HCT116 (cell line): Measurements from ENCODE around the gene KRT6C. TPM values are rescaled to one million over a fixed set of nuclear protein-coding genes. Genes with fewer than 3 reads are reported as not detected.

ENCODE experiments used
- ATAC-seq: fragments of 200-7000 bp; cut with Tn5 transposase; 2 replicates; pipeline ENCODE4 v1.9.1; 2020; ENCODE audit warnings: mild to moderate bottlenecking, moderate library complexity
- BruUV-seq: library from RNA; stranded (reverse); fragments of 400-500 nt; replicated peaks from 2 replicates; lab custom pipeline; 2021; lab: Mats Ljungman, UMichigan
- CTCF ChIA-PET: fragments of 300-600 bp; sonication (Branson Sonifier 250); formaldehyde crosslinking; loops from one replicate; lab custom pipeline; 2021; ENCODE audit warnings: antibody characterized with exemption; lab: Charles Lee
- POLR2A ChIA-PET: fragments of 300-600, 350-600 bp; sonication (Branson Sonifier 250); formaldehyde crosslinking; loops from one replicate; lab custom pipeline; 2021; ENCODE audit warnings: antibody characterized with exemption; lab: Charles Lee
- RAD21 ChIA-PET, 2 experiments: fragments of 300-600 bp; sonication (Branson Sonifier 250); formaldehyde crosslinking; loops; one replicate each; lab custom pipeline; 2023; ENCODE audit warnings: low total read pairs in 2 of 2; ENCODE audit not compliant: uncharacterized antibody in 2 of 2, unreplicated experiment in 2 of 2, low non-redundant PET in 1 of 2; lab: Charles Lee
- DNase-seq: peaks from one replicate; pipeline ENCODE4 v3.0.0-alpha.2; 2010; ENCODE audit warnings: low read depth, low spot score
- H2AFZ ChIP-seq: fragments of 200-600 bp; shearing (Covaris generic), sonication (generic); 2 replicates; pipeline ENCODE4 v1.6.1; 2017; ENCODE audit warnings: low read depth, mixed run types, mixed read lengths, antibody characterized with exemption, low read length; ENCODE audit not compliant: poor library complexity, severe bottlenecking
- H3K27ac ChIP-seq: 2 replicates; pipeline ENCODE4 v1.5.1; 2012; ENCODE audit warnings: low read depth, low read length
- H3K27me3 ChIP-seq: fragments of 200-600 bp; sonication (generic); 2 replicates; pipeline ENCODE4 v1.6.1; 2016; ENCODE audit warnings: mixed run types, low read length, mixed read lengths; ENCODE audit not compliant: insufficient read depth
- H3K36me3 ChIP-seq, 2 experiments: fragments of 200-500 bp in 1 of 2; fragments of 200-600 bp in 1 of 2; sonication (Bioruptor generic) in 1 of 2; sonication (generic) in 1 of 2; 2 replicates each; pipeline versions ENCODE4 v1.5.1 to v1.6.1; 2014 to 2016; ENCODE audit warnings: low read length in 2 of 2, inconsistent platforms in 1 of 2, mixed read lengths in 1 of 2, mixed run types in 1 of 2; ENCODE audit not compliant: insufficient read depth in 2 of 2, control insufficient read depth in 1 of 2
- H3K4me1 ChIP-seq, 2 experiments: fragments of 200-600 bp in 1 of 2; sonication (generic) in 1 of 2; 2 replicates each; pipeline versions ENCODE4 v1.5.1 to v1.6.1; 2012 to 2017; ENCODE audit warnings: low read length in 2 of 2, inconsistent platforms in 1 of 2, mild to moderate bottlenecking in 1 of 2, mixed read lengths in 1 of 2, mixed run types in 1 of 2, moderate library complexity in 1 of 2; ENCODE audit not compliant: insufficient read depth in 2 of 2, control insufficient read depth in 1 of 2
- H3K4me2 ChIP-seq: fragments of 200-600 bp; sonication (generic); 2 replicates; pipeline ENCODE4 v1.6.1; 2017; ENCODE audit warnings: mixed run types, low read length, mixed read lengths
- H3K4me3 ChIP-seq, 2 experiments: fragments of 200-600 bp in 1 of 2; sonication (generic) in 1 of 2; replicated peaks in 1 of 2; 2 replicates each; pipeline ENCODE4 v1.5.1; 2011 to 2016; ENCODE audit warnings: low read length in 2 of 2, control low read depth in 1 of 2, low read depth in 1 of 2, mild to moderate bottlenecking in 1 of 2, mixed read lengths in 1 of 2, mixed run types in 1 of 2
- H3K79me2 ChIP-seq: fragments of 200-600 bp; sonication (generic); 2 replicates; pipeline ENCODE4 v1.6.1; 2017; ENCODE audit warnings: mild to moderate bottlenecking, mixed run types, low read length, moderate library complexity, mixed read lengths; ENCODE audit not compliant: insufficient read depth
- H3K9ac ChIP-seq: fragments of 200-600 bp; sonication (generic); 2 replicates; pipeline ENCODE4 v1.6.1; 2016; ENCODE audit warnings: low read length, mixed read lengths
- H3K9me2 ChIP-seq: fragments of 200-600 bp; sonication (generic), shearing (Covaris generic); 2 replicates; pipeline ENCODE4 v1.6.1; 2017; ENCODE audit warnings: mixed run types, mild to moderate bottlenecking, moderate library complexity; ENCODE audit not compliant: insufficient read depth
- H3K9me3 ChIP-seq, 2 experiments: fragments of 200-500 bp in 1 of 2; fragments of 200-600 bp in 1 of 2; sonication (Bioruptor generic) in 1 of 2; sonication (generic) in 1 of 2; 2 replicates each; pipeline ENCODE4 v1.6.1; 2014 to 2017; ENCODE audit warnings: low read length in 2 of 2, mixed read lengths in 2 of 2, inconsistent platforms in 1 of 2, low read depth in 1 of 2, mild to moderate bottlenecking in 1 of 2, mixed run types in 1 of 2, moderate library complexity in 1 of 2; ENCODE audit not compliant: control insufficient read depth in 1 of 2, insufficient read depth in 1 of 2
- H4K20me1 ChIP-seq: fragments of 200-600 bp; sonication (generic), shearing (Covaris generic); 2 replicates; pipeline ENCODE4 v1.6.1; 2017; ENCODE audit warnings: mixed run types, mild to moderate bottlenecking, moderate library complexity; ENCODE audit not compliant: insufficient read depth
- EGR1 ChIP-seq: IDR thresholded peaks from 2 replicates; pipeline ENCODE4 v1.6.1; 2012; ENCODE audit warnings: low read depth
- ELF1 ChIP-seq: IDR thresholded peaks from 2 replicates; pipeline ENCODE4 v1.6.1; 2012; ENCODE audit warnings: low read depth, borderline replicate concordance
- EZH2 ChIP-seq: fragments of 200-600 bp; sonication (generic); IDR thresholded peaks from 2 replicates; pipeline ENCODE4 v1.6.1; 2017; ENCODE audit warnings: antibody characterized with exemption, mixed run types
- EZH2phosphoT487 ChIP-seq: fragments of 200-600 bp; IDR thresholded peaks from 2 replicates; pipeline ENCODE4 v1.6.1; 2018; ENCODE audit warnings: antibody characterized with exemption, borderline replicate concordance
- POLR2AphosphoS5 ChIP-seq: IDR thresholded peaks from 2 replicates; pipeline ENCODE4 v1.6.1; 2011; ENCODE audit warnings: mild to moderate bottlenecking, low read depth, low read length, moderate library complexity
- RAD21 ChIP-seq: IDR thresholded peaks from 2 replicates; pipeline ENCODE4 v1.6.1; 2012; ENCODE audit warnings: low read depth, mild to moderate bottlenecking
- SIN3A ChIP-seq: IDR thresholded peaks from 2 replicates; pipeline ENCODE4 v1.6.1; 2012; ENCODE audit warnings: low read depth
- SRF ChIP-seq: IDR thresholded peaks from 2 replicates; pipeline ENCODE4 v1.6.1; 2012; ENCODE audit warnings: low read depth
- YY1 ChIP-seq: IDR thresholded peaks from 2 replicates; pipeline ENCODE4 v1.6.1; 2011; ENCODE audit warnings: low read length, low read depth, moderate library complexity, mild to moderate bottlenecking; ENCODE audit not compliant: insufficient replicate concordance; ENCODE audit errors: extremely low read depth
- ZFX ChIP-seq: fragments of 450-650 bp; IDR thresholded peaks from 2 replicates; pipeline ENCODE4 v1.6.1; 2017
- ZNF274 ChIP-seq: fragments of 200-500 bp; sonication (Bioruptor generic); IDR thresholded peaks from 2 replicates; pipeline ENCODE4 v1.6.1; 2014; ENCODE audit warnings: mild to moderate bottlenecking, low read depth, low read length, inconsistent platforms
- intact Hi-C: fragments of 100-400 bp; cut with micrococcal nuclease; formaldehyde crosslinking; loops from 2 replicates; pipeline ENCODE4 v1.10.0; 2022
- total RNA-seq: library from RNA; stranded (reverse); gene quantifications from one replicate; pipeline ENCODE4 v1.2.1, GENCODE V29; 2021; ENCODE audit not compliant: unreplicated experiment
- TF ChIP-seq, protein P1 (sequence below): IDR thresholded peaks from 2 replicates; pipeline ENCODE4 v1.6.1; 2012
- TF ChIP-seq, protein P2 (sequence below), 3 experiments: fragments of 200-600 bp in 1 of 3; sonication (generic) in 1 of 3; IDR thresholded peaks in 2 of 3; conservative IDR thresholded peaks in 1 of 3; 2 replicates each; pipeline ENCODE4 v1.5.1; 2012 to 2017; ENCODE audit warnings: low read depth in 2 of 3, low read length in 2 of 3, antibody characterized with exemption in 1 of 3, borderline replicate concordance in 1 of 3, control low read depth in 1 of 3, mild to moderate bottlenecking in 1 of 3, mixed read lengths in 1 of 3, mixed run types in 1 of 3, moderate library complexity in 1 of 3; ENCODE audit not compliant: insufficient read depth in 1 of 3
- TF ChIP-seq, protein P3 (sequence below): IDR thresholded peaks from 2 replicates; pipeline ENCODE4 v1.6.1; 2012
- TF ChIP-seq, protein P4 (sequence below): IDR thresholded peaks from 2 replicates; pipeline ENCODE4 v1.6.1; 2012; ENCODE audit warnings: low read depth
- TF ChIP-seq, protein P5 (sequence below): IDR thresholded peaks from 2 replicates; pipeline ENCODE4 v1.6.1; 2011; ENCODE audit warnings: mild to moderate bottlenecking, low read length, moderate library complexity; ENCODE audit not compliant: insufficient replicate concordance; ENCODE audit errors: extremely low read depth

KRT6C gene
- total RNA-seq, 1 experiment from 2014 or later = not detected

DNA sequence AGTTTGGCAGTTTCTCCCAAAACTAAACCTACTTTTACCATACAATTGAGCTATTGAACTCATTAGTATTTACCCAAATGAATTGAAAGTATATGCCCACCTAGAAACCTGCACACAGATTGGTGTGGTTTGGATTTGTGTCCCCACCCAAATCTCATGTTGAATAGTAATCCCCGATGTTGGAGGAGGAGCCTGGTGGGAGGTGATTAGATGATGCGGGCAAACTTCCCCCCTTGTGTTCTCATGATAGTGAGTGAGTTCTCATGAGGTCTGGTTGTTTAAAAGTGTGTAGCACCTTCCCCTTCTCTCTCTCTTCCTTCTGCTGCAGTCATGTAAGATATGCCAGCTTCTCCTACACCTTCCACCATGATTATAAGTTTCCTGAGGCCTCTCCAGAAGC is 4.0 kb upstream of the KRT6C start:
- Histone ChIP-seq H3K27ac (no peak overlapping the region), H3K9me2 (no peaks in the 10 kb centered on the region), H3K27me3 (no peaks in the 10 kb centered on the region), H3K4me1 (no peaks in the 10 kb centered on the region), H3K4me2 (no peak overlapping the region), H3K4me3 (no peak overlapping the region), H3K79me2 (no peaks in the 10 kb centered on the region), H3K36me3 (no peaks in the 10 kb centered on the region), H3K9ac (no peak overlapping the region), H3K9me3 (no peaks in the 10 kb centered on the region), H4K20me1 (no peaks in the 10 kb centered on the region), H2AFZ (no peak overlapping the region)
- BruUV-seq = no TSS peak
- ChIA-PET RAD21 (no interaction called here), CTCF (no interaction called here), POLR2A (no interaction called here)
- intact Hi-C loops = no loop called here
- DNase-seq = no peak
- ATAC-seq = no peak
- TF ChIP-seq EGR1 (no peak), SRF (no peak), EZH2phosphoT487 (no peak), EZH2 (no peak), YY1 (no peak), RAD21 (no peak), ZNF274 (no peak), ELF1 (no peak), POLR2AphosphoS5 (no peak), SIN3A (no peak), ZFX (no peak)
- TF ChIP-seq, protein P1, sequence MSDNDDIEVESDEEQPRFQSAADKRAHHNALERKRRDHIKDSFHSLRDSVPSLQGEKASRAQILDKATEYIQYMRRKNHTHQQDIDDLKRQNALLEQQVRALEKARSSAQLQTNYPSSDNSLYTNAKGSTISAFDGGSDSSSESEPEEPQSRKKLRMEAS = no peak
- TF ChIP-seq, protein P2, sequence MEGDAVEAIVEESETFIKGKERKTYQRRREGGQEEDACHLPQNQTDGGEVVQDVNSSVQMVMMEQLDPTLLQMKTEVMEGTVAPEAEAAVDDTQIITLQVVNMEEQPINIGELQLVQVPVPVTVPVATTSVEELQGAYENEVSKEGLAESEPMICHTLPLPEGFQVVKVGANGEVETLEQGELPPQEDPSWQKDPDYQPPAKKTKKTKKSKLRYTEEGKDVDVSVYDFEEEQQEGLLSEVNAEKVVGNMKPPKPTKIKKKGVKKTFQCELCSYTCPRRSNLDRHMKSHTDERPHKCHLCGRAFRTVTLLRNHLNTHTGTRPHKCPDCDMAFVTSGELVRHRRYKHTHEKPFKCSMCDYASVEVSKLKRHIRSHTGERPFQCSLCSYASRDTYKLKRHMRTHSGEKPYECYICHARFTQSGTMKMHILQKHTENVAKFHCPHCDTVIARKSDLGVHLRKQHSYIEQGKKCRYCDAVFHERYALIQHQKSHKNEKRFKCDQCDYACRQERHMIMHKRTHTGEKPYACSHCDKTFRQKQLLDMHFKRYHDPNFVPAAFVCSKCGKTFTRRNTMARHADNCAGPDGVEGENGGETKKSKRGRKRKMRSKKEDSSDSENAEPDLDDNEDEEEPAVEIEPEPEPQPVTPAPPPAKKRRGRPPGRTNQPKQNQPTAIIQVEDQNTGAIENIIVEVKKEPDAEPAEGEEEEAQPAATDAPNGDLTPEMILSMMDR (IDR thresholded peaks at IDR 0.05 in 2 of 3, conservative IDR thresholded peaks at IDR 0.05 in 1 of 3; ENCODE audit: borderline replicate concordance in 1 of 3, insufficient read depth in 1 of 3, low read depth in 2 of 3, low read length in 2 of 3) = no peak
- TF ChIP-seq, protein P3, sequence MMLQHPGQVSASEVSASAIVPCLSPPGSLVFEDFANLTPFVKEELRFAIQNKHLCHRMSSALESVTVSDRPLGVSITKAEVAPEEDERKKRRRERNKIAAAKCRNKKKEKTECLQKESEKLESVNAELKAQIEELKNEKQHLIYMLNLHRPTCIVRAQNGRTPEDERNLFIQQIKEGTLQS = no peak
- TF ChIP-seq, protein P4, sequence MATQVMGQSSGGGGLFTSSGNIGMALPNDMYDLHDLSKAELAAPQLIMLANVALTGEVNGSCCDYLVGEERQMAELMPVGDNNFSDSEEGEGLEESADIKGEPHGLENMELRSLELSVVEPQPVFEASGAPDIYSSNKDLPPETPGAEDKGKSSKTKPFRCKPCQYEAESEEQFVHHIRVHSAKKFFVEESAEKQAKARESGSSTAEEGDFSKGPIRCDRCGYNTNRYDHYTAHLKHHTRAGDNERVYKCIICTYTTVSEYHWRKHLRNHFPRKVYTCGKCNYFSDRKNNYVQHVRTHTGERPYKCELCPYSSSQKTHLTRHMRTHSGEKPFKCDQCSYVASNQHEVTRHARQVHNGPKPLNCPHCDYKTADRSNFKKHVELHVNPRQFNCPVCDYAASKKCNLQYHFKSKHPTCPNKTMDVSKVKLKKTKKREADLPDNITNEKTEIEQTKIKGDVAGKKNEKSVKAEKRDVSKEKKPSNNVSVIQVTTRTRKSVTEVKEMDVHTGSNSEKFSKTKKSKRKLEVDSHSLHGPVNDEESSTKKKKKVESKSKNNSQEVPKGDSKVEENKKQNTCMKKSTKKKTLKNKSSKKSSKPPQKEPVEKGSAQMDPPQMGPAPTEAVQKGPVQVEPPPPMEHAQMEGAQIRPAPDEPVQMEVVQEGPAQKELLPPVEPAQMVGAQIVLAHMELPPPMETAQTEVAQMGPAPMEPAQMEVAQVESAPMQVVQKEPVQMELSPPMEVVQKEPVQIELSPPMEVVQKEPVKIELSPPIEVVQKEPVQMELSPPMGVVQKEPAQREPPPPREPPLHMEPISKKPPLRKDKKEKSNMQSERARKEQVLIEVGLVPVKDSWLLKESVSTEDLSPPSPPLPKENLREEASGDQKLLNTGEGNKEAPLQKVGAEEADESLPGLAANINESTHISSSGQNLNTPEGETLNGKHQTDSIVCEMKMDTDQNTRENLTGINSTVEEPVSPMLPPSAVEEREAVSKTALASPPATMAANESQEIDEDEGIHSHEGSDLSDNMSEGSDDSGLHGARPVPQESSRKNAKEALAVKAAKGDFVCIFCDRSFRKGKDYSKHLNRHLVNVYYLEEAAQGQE = no peak
- TF ChIP-seq, protein P5, sequence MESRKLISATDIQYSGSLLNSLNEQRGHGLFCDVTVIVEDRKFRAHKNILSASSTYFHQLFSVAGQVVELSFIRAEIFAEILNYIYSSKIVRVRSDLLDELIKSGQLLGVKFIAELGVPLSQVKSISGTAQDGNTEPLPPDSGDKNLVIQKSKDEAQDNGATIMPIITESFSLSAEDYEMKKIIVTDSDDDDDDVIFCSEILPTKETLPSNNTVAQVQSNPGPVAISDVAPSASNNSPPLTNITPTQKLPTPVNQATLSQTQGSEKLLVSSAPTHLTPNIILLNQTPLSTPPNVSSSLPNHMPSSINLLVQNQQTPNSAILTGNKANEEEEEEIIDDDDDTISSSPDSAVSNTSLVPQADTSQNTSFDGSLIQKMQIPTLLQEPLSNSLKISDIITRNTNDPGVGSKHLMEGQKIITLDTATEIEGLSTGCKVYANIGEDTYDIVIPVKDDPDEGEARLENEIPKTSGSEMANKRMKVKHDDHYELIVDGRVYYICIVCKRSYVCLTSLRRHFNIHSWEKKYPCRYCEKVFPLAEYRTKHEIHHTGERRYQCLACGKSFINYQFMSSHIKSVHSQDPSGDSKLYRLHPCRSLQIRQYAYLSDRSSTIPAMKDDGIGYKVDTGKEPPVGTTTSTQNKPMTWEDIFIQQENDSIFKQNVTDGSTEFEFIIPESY = no peak
- TF ChIP-seq, all 23 proteins: peak for 0
